Choroid plexus epithelial cell (primary cell): Measurements from ENCODE around the gene CCDC112.

ENCODE experiments used
- DNase-seq: peaks from one replicate; pipeline ENCODE4 v3.0.0-alpha.2; 2010; ENCODE audit warnings: low read depth
- H3K4me3 ChIP-seq: 2 replicates; pipeline ENCODE4 v1.5.1; 2011; ENCODE audit warnings: low read depth, mild to moderate bottlenecking, control low read depth, low read length, moderate library complexity
- TF ChIP-seq, protein P1 (sequence below): conservative IDR thresholded peaks from 2 replicates; pipeline ENCODE4 v1.5.1; 2011; ENCODE audit warnings: low read depth, mild to moderate bottlenecking, control low read depth, inconsistent platforms, low read length, moderate library complexity

Gene CCDC112

DNA sequence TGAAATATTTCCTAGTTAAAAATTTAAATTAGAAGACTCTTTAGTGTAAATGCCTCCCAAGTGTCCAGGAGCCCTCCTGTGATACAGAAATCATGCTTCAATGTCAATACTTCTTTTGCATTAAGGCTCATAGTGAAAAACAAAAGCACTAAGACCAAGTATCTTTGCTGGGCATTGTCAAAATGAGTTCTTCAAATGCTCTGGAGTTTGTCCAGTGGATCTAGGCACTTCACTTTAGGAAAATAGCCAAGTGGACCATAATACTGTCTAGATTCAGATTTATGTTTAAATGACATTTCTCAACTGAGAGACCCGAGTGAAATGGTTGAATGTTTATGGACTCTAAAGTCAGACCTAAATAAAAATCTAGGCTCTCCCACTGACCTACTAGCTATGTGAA lies 21.3 kb upstream of the CCDC112 start:
- TF ChIP-seq, protein P1, sequence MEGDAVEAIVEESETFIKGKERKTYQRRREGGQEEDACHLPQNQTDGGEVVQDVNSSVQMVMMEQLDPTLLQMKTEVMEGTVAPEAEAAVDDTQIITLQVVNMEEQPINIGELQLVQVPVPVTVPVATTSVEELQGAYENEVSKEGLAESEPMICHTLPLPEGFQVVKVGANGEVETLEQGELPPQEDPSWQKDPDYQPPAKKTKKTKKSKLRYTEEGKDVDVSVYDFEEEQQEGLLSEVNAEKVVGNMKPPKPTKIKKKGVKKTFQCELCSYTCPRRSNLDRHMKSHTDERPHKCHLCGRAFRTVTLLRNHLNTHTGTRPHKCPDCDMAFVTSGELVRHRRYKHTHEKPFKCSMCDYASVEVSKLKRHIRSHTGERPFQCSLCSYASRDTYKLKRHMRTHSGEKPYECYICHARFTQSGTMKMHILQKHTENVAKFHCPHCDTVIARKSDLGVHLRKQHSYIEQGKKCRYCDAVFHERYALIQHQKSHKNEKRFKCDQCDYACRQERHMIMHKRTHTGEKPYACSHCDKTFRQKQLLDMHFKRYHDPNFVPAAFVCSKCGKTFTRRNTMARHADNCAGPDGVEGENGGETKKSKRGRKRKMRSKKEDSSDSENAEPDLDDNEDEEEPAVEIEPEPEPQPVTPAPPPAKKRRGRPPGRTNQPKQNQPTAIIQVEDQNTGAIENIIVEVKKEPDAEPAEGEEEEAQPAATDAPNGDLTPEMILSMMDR = no peak
- H3K4me3 ChIP-seq = no peak overlapping the region
- no peak for DNase-seq

DNA sequence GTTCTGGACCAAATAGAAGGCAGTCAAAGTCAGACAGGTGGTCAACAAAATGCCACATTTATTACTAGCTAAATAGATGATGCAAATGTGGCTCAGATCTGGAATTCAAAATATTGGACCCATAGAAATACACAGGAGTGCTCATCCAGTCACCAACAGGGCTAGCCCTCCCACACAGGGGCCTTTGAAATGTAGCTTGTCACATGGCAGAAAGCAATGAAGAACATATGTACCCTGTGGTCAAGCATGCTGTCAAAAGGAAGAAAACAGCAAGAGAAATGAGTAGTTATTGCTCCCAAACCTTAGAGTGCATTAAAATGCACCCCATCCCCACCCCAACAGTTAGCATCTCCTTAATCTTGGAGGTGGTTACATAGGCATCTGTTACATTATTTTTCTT lies 20.9 kb upstream of the CCDC112 start:
- TF ChIP-seq, protein P1 = no peak
- DNase-seq = no peak
- H3K4me3 ChIP-seq = no peak overlapping the region

DNA sequence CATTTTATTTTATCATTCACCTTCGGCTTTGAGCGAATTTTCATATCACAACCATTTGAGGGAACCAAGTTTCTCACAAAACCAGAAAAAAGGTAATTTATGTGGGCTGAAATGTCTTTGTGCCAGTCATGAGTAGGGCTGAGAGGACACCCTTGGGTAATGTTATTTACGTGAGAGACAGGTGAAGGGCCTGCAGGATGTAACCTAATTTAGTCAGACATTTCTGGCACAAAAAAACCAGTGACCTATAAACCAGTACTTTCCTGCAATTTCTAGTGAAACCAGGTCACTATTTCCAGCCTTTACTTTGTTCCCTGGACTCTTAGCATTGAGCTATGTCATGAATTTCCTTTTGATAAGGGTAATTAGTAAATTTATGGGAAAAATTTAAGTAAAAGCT lies 17.2 kb upstream of the CCDC112 start:
- H3K4me3 ChIP-seq = no peak overlapping the region
- TF ChIP-seq, protein P1 = no peak
- DNase-seq = no peak

DNA sequence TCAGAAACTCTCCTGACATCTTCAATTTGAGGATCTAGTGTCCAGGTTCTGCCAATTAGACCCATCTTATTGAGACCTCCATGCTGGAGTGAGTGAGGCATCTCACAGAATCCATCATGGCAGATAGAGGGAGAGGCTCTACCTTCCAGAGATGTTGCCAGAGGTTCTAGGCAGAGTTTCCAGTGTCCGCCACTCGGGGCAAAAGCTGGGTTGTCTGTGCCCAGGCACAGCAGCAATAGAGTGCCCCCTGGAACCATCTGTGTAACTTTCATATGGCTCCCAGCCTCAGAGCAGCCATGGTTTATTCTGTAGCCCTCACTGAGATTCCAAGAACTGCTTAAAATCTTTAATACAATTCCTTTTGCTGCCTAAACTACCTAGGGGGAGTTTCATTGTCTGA lies 16.6 kb upstream of the CCDC112 start:
- TF ChIP-seq, protein P1 = no peak
- no peak overlapping the region for H3K4me3 ChIP-seq
- DNase-seq = no peak

DNA sequence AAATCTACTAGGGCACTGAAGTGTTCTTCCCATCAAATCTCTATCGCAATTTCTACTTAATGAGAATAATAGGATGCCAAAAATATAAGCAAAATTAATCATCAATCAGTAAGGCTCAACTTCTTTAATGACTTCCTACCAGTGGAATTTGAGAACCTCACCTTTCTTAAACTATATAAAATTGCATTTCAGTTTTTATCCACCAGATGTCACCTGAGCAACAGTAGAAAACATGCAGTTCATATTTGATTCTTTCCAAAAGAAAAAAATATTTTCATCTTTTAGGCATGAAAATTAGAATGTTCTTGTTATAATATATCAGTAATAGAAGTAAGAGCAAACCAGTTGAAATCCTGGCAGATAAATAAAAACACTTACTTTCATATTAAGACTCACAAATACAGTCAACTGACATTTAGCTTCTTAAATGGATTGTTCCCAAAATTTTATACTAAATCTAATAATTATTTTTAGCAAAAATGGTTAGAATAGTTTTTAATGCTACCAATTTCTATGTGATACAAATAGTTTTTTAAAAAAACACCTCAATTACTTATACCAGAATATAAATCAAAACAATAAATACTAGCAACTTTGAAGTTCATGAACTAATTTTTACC lies 13.4 kb upstream of the CCDC112 start:
- TF ChIP-seq, protein P1 = peak; percentile 49
- DNase-seq = peak; percentile 73
- H3K4me3 ChIP-seq = no peak overlapping the region

DNA sequence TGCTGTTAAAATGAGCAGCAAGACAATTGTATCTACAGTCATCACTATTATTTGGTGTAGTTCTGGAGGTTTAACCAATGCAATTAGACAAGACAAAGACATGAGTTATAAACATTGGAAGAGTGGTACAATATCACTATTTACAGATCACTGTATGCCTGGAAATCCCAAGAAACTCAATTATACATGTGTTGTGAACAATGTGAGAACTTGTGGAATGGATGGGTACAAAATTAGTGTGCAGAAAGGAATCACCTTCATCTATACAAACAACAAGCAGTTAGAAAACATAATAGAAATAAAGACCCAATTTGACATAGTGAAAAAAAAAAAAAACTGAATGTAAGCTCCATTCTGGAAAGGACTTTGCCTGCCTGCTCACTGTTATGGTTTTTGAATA lies 12.4 kb upstream of the CCDC112 start:
- TF ChIP-seq, protein P1 = no peak
- no peak for DNase-seq
- no peak overlapping the region for H3K4me3 ChIP-seq

DNA sequence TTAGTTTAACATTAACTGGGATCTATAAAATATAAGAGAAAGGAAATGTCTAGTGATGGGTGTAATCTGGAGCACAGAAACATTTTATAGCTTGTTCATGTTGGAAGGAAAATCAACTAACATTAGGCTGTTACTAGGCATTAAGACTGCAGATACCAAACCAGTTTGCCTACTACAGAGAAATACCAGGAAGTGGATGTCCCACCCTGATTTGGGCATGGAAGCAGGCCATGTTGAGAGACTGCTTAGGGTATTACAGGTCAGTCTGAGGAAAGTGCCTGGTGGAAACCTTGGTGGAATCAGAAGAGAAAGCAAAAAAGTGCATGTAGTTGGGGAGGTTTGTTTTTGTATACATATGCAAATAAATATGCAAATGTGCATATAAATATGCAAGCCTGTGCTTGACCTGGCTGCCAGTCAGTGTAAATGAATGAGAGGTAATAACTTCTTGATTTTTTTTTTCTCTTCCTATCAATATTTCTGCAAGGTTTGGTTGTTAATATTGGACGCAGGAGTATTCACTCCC lies 9.6 kb upstream of the CCDC112 start:
- no peak overlapping the region for H3K4me3 ChIP-seq
- TF ChIP-seq, protein P1 = no peak
- no peak for DNase-seq
